Mammary epithelial cell (primary cell): Measurements from ENCODE around the gene GP5.

Experiments
- EZH2 ChIP-seq: IDR thresholded peaks from 2 replicates; pipeline ENCODE4 v1.6.1; 2012; ENCODE audit warnings: low read length, inconsistent platforms, borderline replicate concordance
- TF ChIP-seq, protein P1 (sequence below), 2 donors: IDR thresholded peaks in 1 of 2; conservative IDR thresholded peaks in 1 of 2; 2 replicates each; pipeline ENCODE4 v1.5.1; 2011 to 2012; ENCODE audit warnings: inconsistent platforms in 2 of 2, low read length in 2 of 2, mild to moderate bottlenecking in 2 of 2, control low read depth in 1 of 2, low read depth in 1 of 2; ENCODE audit not compliant: insufficient read depth in 1 of 2; ENCODE audit errors: extremely low read depth in 1 of 2

DNA sequence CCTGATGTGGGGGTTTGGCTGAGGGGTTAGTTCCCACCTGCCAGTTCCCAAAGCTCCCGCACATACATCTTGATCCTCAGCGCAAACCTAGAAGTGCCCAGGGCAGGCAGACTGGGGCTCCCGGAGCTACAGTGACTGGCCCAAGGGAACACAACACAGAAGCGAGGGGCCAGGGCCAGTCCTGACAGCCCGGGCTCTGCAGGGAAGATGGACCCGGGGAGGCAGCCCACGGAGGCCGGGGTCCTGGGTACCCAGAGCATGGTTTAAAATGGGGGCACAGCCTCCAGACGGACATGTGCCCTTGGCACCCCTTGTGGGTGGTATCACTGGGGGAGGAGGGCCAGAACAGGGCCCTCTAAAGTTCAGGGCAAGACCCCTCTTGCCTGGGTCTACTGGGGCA lies 53.0 kb downstream of the GP5 start:
- TF ChIP-seq, protein P1, sequence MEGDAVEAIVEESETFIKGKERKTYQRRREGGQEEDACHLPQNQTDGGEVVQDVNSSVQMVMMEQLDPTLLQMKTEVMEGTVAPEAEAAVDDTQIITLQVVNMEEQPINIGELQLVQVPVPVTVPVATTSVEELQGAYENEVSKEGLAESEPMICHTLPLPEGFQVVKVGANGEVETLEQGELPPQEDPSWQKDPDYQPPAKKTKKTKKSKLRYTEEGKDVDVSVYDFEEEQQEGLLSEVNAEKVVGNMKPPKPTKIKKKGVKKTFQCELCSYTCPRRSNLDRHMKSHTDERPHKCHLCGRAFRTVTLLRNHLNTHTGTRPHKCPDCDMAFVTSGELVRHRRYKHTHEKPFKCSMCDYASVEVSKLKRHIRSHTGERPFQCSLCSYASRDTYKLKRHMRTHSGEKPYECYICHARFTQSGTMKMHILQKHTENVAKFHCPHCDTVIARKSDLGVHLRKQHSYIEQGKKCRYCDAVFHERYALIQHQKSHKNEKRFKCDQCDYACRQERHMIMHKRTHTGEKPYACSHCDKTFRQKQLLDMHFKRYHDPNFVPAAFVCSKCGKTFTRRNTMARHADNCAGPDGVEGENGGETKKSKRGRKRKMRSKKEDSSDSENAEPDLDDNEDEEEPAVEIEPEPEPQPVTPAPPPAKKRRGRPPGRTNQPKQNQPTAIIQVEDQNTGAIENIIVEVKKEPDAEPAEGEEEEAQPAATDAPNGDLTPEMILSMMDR (conservative IDR thresholded peaks at IDR 0.05 in 1 of 2, IDR thresholded peaks at IDR 0.05 in 1 of 2; ENCODE audit: extremely low read depth in 1 of 2, insufficient read depth in 1 of 2, low read depth in 1 of 2, low read length in 2 of 2), result no peak
- TF ChIP-seq EZH2, result no peak
